WTC11 (cell line): ENCODE results near the gene LY9. TPM values are rescaled to one million over a fixed set of nuclear protein-coding genes. Genes with fewer than 3 reads are reported as not detected.

Experiments used
- ATAC-seq: fragments of 200-7000 bp; cut with Tn5 transposase; 2 replicates; pipeline ENCODE4 v1.10.0; 2021; ENCODE audit warnings: mild to moderate bottlenecking, moderate library complexity
- CTCF ChIA-PET: fragments of 300-600 bp; sonication (Branson Sonifier 250); formaldehyde crosslinking; loops from one replicate; lab custom pipeline; 2021; ENCODE audit warnings: antibody characterized with exemption; lab: Charles Lee
- POLR2A ChIA-PET: fragments of 350-600 bp; sonication (Branson Sonifier 250); formaldehyde crosslinking; loops from one replicate; lab custom pipeline; 2021; ENCODE audit warnings: antibody characterized with exemption; lab: Charles Lee
- DNase-seq: peaks from one replicate; pipeline ENCODE4 v3.0.0; 2021; ENCODE audit warnings: low spot score
- H3K27ac Mint-ChIP-seq: 2 replicates; pipeline ENCODE4 v1.8.0; 2021; ENCODE audit warnings: mixed read lengths
- H3K27me3 Mint-ChIP-seq: 2 replicates; pipeline ENCODE4 v1.8.0; 2021; ENCODE audit warnings: low read depth, mild to moderate bottlenecking, moderate library complexity, mixed read lengths
- H3K36me3 Mint-ChIP-seq: 2 replicates; pipeline ENCODE4 v1.8.0; 2021; ENCODE audit warnings: mixed read lengths
- H3K4me1 Mint-ChIP-seq: 2 replicates; pipeline ENCODE4 v1.8.0; 2022; ENCODE audit warnings: mixed read lengths
- H3K4me3 Mint-ChIP-seq: 2 replicates; pipeline ENCODE4 v1.8.0; 2021; ENCODE audit warnings: mild to moderate bottlenecking, moderate library complexity, mixed read lengths
- H3K9me3 Mint-ChIP-seq: 2 replicates; pipeline ENCODE4 v1.8.0; 2021; ENCODE audit warnings: mixed read lengths
- AFF4 ChIP-seq: sonication (generic); formaldehyde crosslinking; IDR thresholded peaks from 2 replicates; pipeline ENCODE4 v1.8.1; 2023; ENCODE audit warnings: mild to moderate bottlenecking, missing genetic modification reagents, borderline replicate concordance
- ATF1 ChIP-seq: sonication (generic); formaldehyde crosslinking; IDR thresholded peaks from 2 replicates; pipeline ENCODE4 v1.8.1; 2023; ENCODE audit warnings: mild to moderate bottlenecking, moderate library complexity, missing genetic modification reagents
- CREM ChIP-seq: sonication (generic); formaldehyde crosslinking; IDR thresholded peaks from 2 replicates; pipeline ENCODE4 v1.8.1; 2022; ENCODE audit warnings: mild to moderate bottlenecking, missing genetic modification reagents, moderate library complexity
- CTCF ChIP-seq: fragments of 200-600 bp; IDR thresholded peaks from 2 replicates; pipeline ENCODE4 v1.8.0; 2022; ENCODE audit warnings: antibody characterized with exemption
- EMX1 ChIP-seq: fragments of 250-450 bp; sonication (Bioruptor Pico); IDR thresholded peaks from 2 replicates; pipeline ENCODE4 v1.8.0; 2021; ENCODE audit warnings: mild to moderate bottlenecking
- FOXP4 ChIP-seq: sonication (generic); formaldehyde crosslinking; IDR thresholded peaks from 2 replicates; pipeline ENCODE4 v1.8.0; 2022; ENCODE audit warnings: mild to moderate bottlenecking, missing genetic modification reagents
- GABPB1 ChIP-seq: sonication (generic); formaldehyde crosslinking; IDR thresholded peaks from 2 replicates; pipeline ENCODE4 v1.8.1; 2023; ENCODE audit warnings: mild to moderate bottlenecking, missing genetic modification reagents
- GRHL2 ChIP-seq: fragments of 250-450 bp; sonication (Bioruptor Pico); IDR thresholded peaks from 2 replicates; pipeline ENCODE4 v1.8.0; 2022; ENCODE audit warnings: mild to moderate bottlenecking, moderate library complexity; ENCODE audit not compliant: insufficient replicate concordance, severe bottlenecking
- IRF2 ChIP-seq: sonication (generic); formaldehyde crosslinking; IDR thresholded peaks from 2 replicates; pipeline ENCODE4 v1.8.0; 2022; ENCODE audit warnings: low read depth, missing genetic modification reagents, borderline replicate concordance
- MAX ChIP-seq: sonication (generic); formaldehyde crosslinking; IDR thresholded peaks from 2 replicates; pipeline ENCODE4 v1.8.0; 2022; ENCODE audit warnings: mild to moderate bottlenecking, missing genetic modification reagents
- MLX ChIP-seq: sonication (generic); formaldehyde crosslinking; IDR thresholded peaks from 2 replicates; pipeline ENCODE4 v1.8.1; 2023; ENCODE audit warnings: mild to moderate bottlenecking, missing genetic modification reagents, moderate library complexity
- NFATC4 ChIP-seq: fragments of 250-450 bp; sonication (Bioruptor Pico); IDR thresholded peaks from 2 replicates; pipeline ENCODE4 v1.9.0; 2021; ENCODE audit warnings: mild to moderate bottlenecking
- NFYB ChIP-seq: sonication (generic); formaldehyde crosslinking; conservative IDR thresholded peaks from 2 replicates; pipeline ENCODE4 v1.8.0; 2022; ENCODE audit warnings: low read depth, missing genetic modification reagents
- OVOL2 ChIP-seq: fragments of 250-450 bp; sonication (Bioruptor Pico); IDR thresholded peaks from 2 replicates; pipeline ENCODE4 v1.9.0; 2021; ENCODE audit warnings: mild to moderate bottlenecking, borderline replicate concordance
- SP1 ChIP-seq: sonication (generic); formaldehyde crosslinking; conservative IDR thresholded peaks from 2 replicates; pipeline ENCODE4 v1.8.1; 2022; ENCODE audit warnings: missing genetic modification reagents
- TEAD1 ChIP-seq: sonication (generic); formaldehyde crosslinking; IDR thresholded peaks from 2 replicates; pipeline ENCODE4 v1.8.0; 2022; ENCODE audit warnings: mild to moderate bottlenecking, missing genetic modification reagents
- ZNF121 ChIP-seq: sonication (generic); formaldehyde crosslinking; IDR thresholded peaks from 2 replicates; pipeline ENCODE4 v1.8.0; 2023; ENCODE audit warnings: missing genetic modification reagents
- ZNF263 ChIP-seq: sonication (generic); formaldehyde crosslinking; IDR thresholded peaks from 2 replicates; pipeline ENCODE4 v1.8.1; 2022; ENCODE audit warnings: low read depth, mild to moderate bottlenecking, moderate library complexity, missing genetic modification reagents
- ZNF396 ChIP-seq: fragments of 250-450 bp; sonication (Bioruptor Pico); IDR thresholded peaks from 2 replicates; pipeline ENCODE4 v1.8.0; 2021; ENCODE audit warnings: mild to moderate bottlenecking, moderate library complexity, borderline replicate concordance
- total RNA-seq: library from RNA; stranded (reverse); gene quantifications from 3 replicates; pipeline ENCODE4 v1.2.3, GENCODE V29; 2021

The LY9 gene
- total RNA-seq, 1 experiment from 2014 or later, result not detected

GRCh38 chr1:160767395-160768294 lies 28.3 kb upstream of the LY9 start:
- CTCF ChIA-PET, result interaction anchor here (0.6 to 4.2 kb wide), 26 partner anchors 8 to 389 kb away, joined by 3 to 85 read pairs (median 4); partner anchors contain the start of gene ITLN2
- H3K4me3 Mint-ChIP-seq, result no peak overlapping the region

GRCh38 chr1:160768295-160768657 lies 27.7 kb upstream of the LY9 start:
- ATAC-seq (peak; percentile 89), DNase-seq (peak; percentile 71)
- no peaks in the 10 kb centered on the region for H3K36me3 Mint-ChIP-seq
- H3K4me1 Mint-ChIP-seq, result peaks cover 6% of the 10 kb centered on the region
- POLR2A ChIA-PET, result interaction anchor here (2.1 kb wide), 1 partner anchor 14 kb away, joined by 7 read pairs; no protein-coding TSS in a partner anchor
- H3K4me3 Mint-ChIP-seq, result no peak overlapping the region
- H3K27ac Mint-ChIP-seq, result no peak overlapping the region
- TF ChIP-seq SP1 (CRISPR knock-in tag) (no peak), CTCF (peak; percentile 30; the same call in 1 of the 2 replicates), FOXP4 (CRISPR knock-in tag) (no peak), MAX (CRISPR knock-in tag) (no peak)
- TF ChIP-seq, all 79 proteins: peak for 1
- CTCF ChIA-PET, result interaction anchor here (0.6 to 4.2 kb wide), 28 partner anchors 9 to 390 kb away, joined by 3 to 85 read pairs (median 4); partner anchors contain the start of gene ITLN2
- Mint-ChIP-seq H3K27me3 (peaks cover 3% of the 10 kb centered on the region; the same call in 1 of the 2 replicates), H3K9me3 (peaks cover 14% of the 10 kb centered on the region)

More at GRCh38 chr1:160767395-160768294, 28.3 kb upstream of the LY9 start:
- H3K4me1 Mint-ChIP-seq, result peaks cover 6% of the 10 kb centered on the region
- DNase-seq (no peak), ATAC-seq (peak; percentile 63)
- peaks cover 3% of the 10 kb centered on the region; the same call in 1 of the 2 replicates for H3K27me3 Mint-ChIP-seq
- H3K27ac Mint-ChIP-seq, result no peak overlapping the region
- POLR2A ChIA-PET, result interaction anchor here (2.1 kb wide), 1 partner anchor 14 kb away, joined by 7 read pairs; no protein-coding TSS in a partner anchor
- no peaks in the 10 kb centered on the region for H3K36me3 Mint-ChIP-seq
- TF ChIP-seq GABPB1 (CRISPR knock-in tag) (no peak), NFATC4 (CRISPR knock-in tag) (no peak), ATF1 (CRISPR knock-in tag) (no peak), GRHL2 (CRISPR knock-in tag) (no peak), NFYB (CRISPR knock-in tag) (no peak), OVOL2 (no peak)
- peaks cover 14% of the 10 kb centered on the region for H3K9me3 Mint-ChIP-seq

- H3K27ac Mint-ChIP-seq, result no peak overlapping the region
- H3K4me3 Mint-ChIP-seq, result no peak overlapping the region
- ATAC-seq (no peak), DNase-seq (no peak)
- H3K9me3 Mint-ChIP-seq, result peaks cover 8% of the 10 kb centered on the region
- POLR2A ChIA-PET, result no interaction called here
- no peaks in the 10 kb centered on the region; the same call in none of the 2 replicates for H3K27me3 Mint-ChIP-seq
- CTCF ChIA-PET, result no interaction called here
- H3K36me3 Mint-ChIP-seq, result no peaks in the 10 kb centered on the region
- H3K4me1 Mint-ChIP-seq, result peaks cover 11% of the 10 kb centered on the region
- TF ChIP-seq ZNF263, result no peak
Observed at GRCh38 chr1:160772331-160772730, 23.6 kb upstream of the LY9 start.

- ChIA-PET CTCF (interaction anchor here (1.1 kb wide), 1 partner anchor 57 kb away, joined by 3 read pairs; no protein-coding TSS in a partner anchor), POLR2A (no interaction called here)
- Mint-ChIP-seq H3K9me3 (peaks cover 8% of the 10 kb centered on the region), H3K4me1 (peaks cover 6% of the 10 kb centered on the region), H3K27ac (no peak overlapping the region), H3K27me3 (no peaks in the 10 kb centered on the region; the same call in none of the 2 replicates), H3K4me3 (no peak overlapping the region), H3K36me3 (no peaks in the 10 kb centered on the region)
- no peak for DNase-seq
- no peak for ATAC-seq
- TF ChIP-seq ZNF396 (no peak), IRF2 (no peak), GABPB1 (CRISPR knock-in tag) (no peak), CREM (CRISPR knock-in tag) (no peak), ZNF121 (CRISPR knock-in tag) (no peak), TEAD1 (no peak), EMX1 (CRISPR knock-in tag) (no peak), AFF4 (CRISPR knock-in tag) (no peak), MLX (CRISPR knock-in tag) (no peak)
Observed at GRCh38 chr1:160773093-160773492, 22.9 kb upstream of the LY9 start.
